GM19468 (cell line): ENCODE data around the gene DENND1C.

Experiments used
- ATAC-seq: cut with Tn5 transposase; IDR thresholded peaks from one replicate; pipeline ENCODE4 v1.9.1; 2021; ENCODE audit warnings: mild to moderate bottlenecking, moderate library complexity, moderate number of reproducible peaks; ENCODE audit not compliant: unreplicated experiment; ENCODE audit errors: extremely low read depth

Gene DENND1C, protein sequence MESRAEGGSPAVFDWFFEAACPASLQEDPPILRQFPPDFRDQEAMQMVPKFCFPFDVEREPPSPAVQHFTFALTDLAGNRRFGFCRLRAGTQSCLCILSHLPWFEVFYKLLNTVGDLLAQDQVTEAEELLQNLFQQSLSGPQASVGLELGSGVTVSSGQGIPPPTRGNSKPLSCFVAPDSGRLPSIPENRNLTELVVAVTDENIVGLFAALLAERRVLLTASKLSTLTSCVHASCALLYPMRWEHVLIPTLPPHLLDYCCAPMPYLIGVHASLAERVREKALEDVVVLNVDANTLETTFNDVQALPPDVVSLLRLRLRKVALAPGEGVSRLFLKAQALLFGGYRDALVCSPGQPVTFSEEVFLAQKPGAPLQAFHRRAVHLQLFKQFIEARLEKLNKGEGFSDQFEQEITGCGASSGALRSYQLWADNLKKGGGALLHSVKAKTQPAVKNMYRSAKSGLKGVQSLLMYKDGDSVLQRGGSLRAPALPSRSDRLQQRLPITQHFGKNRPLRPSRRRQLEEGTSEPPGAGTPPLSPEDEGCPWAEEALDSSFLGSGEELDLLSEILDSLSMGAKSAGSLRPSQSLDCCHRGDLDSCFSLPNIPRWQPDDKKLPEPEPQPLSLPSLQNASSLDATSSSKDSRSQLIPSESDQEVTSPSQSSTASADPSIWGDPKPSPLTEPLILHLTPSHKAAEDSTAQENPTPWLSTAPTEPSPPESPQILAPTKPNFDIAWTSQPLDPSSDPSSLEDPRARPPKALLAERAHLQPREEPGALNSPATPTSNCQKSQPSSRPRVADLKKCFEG

GRCh38 chr19:6481541-6482342, at the start of gene DENND1C:
Gene DENND1C (minus strand): TSS chr19:6481787. CDS start chr19:6481695, 92 bp downstream.
- peak; percentile 32 for ATAC-seq

GRCh38 chr19:6530386-6531162, 49.0 kb upstream of the DENND1C start, which contains the start of gene TNFSF9:
Gene TNFSF9 (plus strand): TSS chr19:6531026. CDS start chr19:6531037, 11 bp downstream.
- no peak for ATAC-seq

DNA sequence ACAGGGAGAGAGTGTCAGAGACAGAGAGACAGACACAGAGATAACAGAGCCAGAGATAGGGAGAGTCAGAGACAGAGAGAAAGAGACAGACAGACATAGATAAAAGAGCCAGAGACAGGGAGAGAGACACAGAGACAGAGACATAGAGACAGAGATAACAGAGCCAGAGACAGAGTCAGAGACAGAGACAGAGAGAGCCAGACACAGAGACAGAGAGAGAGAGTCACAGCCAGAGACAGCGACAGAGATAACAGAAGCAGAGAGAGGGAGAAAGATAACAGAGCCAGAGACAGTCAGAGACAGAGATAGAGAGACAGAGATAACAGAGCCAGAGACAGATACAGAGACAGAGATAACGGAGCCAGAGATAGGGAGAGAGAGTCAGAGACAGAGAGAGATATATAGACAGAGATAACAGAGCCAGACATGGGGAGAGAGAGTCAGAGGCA, 48.4 kb upstream of the DENND1C start:
- ATAC-seq = no peak

- no peak for ATAC-seq
Observed at GRCh38 chr19:6529351-6529750, 47.8 kb upstream of the DENND1C start.

GRCh38 chr19:6528544-6529121, 47.0 kb upstream of the DENND1C start:
- ATAC-seq = no peak

GRCh38 chr19:6527893-6528543, 46.4 kb upstream of the DENND1C start:
- ATAC-seq = no peak

- no peak for ATAC-seq
Observed at GRCh38 chr19:6524311-6524710, 42.7 kb upstream of the DENND1C start.

GRCh38 chr19:6522712-6523111, 41.1 kb upstream of the DENND1C start:
- no peak for ATAC-seq

DNA sequence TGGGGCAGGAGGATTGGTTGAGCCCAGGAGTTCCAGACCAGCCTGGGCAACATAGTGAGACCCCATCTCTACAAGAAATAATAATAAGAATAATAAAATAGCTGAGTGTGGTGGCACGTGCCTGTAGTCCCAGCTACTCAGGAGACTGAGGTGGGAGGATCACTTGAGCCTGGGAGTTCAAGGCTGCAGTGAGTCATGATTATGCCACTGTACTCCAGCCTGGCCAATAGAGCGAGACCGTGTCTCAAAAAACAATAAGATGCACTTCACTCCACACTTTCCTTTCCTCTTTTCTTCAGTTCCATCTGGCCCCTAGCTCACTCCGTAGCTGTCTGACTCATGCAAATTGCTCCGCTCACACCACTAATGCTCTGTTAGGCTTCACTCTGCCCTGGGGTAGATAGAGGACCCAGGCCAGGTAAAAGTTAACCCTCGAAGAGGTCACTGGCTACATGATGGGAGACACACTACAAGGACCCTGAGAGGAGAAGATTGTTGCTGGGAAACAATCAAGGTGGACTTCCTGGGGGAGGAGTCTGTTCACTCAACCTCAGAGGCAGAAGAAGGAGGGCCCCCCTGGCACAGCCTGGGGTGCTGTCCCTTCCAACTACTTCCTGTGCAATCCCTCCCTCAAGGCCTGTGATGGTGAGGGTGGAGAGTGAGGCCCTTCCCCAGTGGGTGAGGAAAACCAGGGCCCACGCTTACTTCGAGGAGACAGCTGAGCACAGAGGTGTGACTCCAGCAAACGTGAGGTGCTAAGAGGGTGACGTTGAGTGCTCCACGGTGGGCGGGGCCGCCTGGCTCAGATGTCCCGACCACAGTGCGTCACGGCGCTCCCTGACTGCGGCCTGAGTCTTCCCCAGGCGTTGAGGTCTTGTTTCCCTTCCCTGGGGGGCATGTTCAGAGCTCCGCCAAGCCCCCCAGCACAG, 40.4 kb upstream of the DENND1C start:
- no peak for ATAC-seq

DNA sequence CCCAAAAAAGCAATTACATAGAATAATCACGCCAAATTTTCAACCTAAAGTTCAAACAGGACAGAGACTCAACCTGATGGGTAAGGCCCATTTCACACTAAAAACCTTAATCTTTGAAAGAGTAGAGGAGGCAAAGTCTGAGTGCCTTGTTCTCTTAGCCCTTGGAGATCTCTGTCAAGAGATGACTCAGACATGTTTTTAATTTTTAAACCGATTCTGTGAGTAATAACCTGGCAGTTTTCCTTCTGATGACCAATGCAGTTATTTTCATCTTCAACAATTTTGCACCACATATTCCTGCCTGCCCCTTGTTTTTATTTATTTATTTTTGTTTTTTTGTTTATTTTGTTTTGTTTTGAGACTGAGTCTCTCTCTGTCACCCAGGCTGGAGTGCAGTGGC, 37.7 kb upstream of the DENND1C start:
- ATAC-seq = no peak

DNA sequence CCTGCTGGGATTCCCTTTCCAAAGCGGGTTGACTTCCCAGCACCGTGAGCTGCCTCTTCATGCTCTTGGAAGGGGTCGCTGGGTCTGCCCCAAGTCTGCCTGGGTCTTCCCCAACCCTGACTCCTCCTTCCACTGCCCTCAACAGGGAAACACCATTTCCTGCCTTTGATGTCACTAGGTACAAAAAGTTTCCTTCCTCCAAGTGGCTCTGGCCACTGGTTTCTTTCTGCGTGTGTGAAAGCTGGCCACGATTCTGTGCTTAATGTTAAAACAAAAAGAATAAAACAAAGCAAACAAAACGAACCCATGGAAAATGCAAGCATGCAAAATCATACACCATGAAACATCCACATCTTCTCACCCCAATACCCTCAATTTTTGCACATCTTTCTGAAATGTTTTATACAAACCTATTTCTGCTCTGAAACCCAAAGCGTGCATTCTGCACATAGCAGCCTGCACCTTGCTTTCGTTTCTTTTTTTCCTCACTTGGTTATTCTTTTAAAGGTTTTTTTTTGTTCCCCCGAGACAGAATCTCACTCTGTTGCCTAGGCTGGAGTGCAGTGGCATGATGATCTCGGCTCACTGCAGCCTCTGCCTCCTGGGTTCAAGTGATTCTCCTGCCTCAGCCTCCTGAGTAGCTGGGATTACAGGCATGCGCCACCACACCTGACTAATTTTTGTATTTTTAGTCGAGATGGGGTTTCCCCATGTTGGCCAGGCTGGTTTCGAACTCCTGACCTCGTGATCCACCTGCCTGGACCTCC, 36.7 kb upstream of the DENND1C start:
- peak; percentile 25 for ATAC-seq

- no peak for ATAC-seq
Observed at GRCh38 chr19:6516659-6517291, 35.2 kb upstream of the DENND1C start.

DNA sequence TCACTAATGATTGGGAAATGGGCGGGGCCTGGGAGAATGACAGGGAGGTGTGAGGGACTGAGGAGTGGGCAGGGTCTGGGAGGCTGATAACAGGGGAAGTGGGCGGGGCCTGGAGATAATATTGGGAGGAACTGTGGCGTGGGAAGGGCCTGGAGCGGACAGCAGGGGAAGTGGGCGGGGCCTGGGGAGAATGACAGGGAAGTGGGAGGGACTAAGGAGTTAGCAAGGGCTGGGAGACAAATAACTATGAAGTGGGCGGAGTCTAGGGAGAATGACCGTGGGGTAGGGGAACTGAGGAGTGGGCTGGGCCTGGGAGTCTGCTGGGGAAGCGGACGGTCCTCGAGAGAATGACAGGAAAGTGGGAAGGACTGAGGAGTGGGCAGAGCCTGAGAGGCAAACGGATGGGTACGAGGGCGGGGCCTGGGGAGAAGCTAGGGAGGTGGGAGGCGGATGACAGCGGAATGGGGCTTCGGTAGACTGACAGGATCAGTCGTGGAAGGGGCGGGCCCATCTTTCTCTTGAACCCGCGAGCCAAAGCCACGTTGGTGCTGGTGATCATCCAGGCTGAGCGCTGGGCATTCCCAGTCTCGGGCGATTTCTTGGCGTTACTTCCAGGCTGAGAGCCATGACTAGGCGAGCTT, 34.6 kb upstream of the DENND1C start:
- no peak for ATAC-seq

- ATAC-seq = no peak
Observed at GRCh38 chr19:6514926-6515544, 33.4 kb upstream of the DENND1C start.

DNA sequence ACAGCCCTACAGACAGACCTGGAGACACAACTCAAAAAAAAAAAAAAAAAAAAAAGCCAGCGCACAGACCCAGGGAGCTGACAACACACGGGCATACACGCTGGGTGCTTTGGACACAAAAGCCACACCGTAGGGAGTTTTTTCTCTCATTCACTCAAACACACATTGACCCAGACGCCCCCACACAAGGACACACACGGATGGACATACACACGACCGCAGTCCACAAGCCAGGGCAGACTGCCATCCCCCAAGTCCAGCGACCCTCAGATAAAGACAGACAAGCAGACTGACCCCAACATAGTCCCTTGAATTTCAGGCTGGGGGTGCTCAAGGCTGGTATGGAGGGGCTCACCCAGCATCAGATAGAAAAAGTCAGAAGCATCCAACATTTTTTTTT, 32.5 kb upstream of the DENND1C start:
- no peak for ATAC-seq

DNA sequence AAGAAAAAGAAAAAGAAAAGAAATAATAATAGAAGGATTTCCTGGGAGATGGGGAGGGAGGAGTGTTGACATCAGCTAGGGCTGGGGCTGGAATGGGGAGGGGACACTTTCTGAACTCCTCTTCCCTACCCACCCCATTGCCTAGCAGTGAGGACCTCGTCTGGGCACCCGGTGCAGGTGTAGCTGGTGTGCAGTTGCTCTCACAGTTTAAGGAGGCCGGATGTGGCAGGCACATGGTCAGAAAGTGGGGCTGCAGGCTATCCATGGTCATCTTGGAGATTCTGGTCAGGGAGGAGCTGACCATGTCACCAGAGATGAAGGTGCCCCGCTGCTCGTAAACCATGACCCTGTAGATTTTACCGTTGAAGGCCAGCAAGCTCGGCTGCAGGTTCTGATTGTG, 29.0 kb upstream of the DENND1C start:
- no peak for ATAC-seq
